ENCODE results near the gene CTNND2.
A peak's percentile ranks its signal among the peaks of the same experiment; 100 is the strongest.

CTNND2 gene

GRCh38 chr5:11547140-11547539 is 357.1 kb downstream of the CTNND2 start:
- ChIA-PET CTCF (no interaction called here), POLR2A (no interaction called here)
- Histone ChIP-seq H3K4me1 (ENCODE audit: control insufficient read depth, insufficient read depth, low read length) (no peaks in the 10 kb centered on the region), H3K4me3 (ENCODE audit: low read depth, low read length) (no peak overlapping the region), H3K36me3 (ENCODE audit: control insufficient read depth in 2 of 2, insufficient read depth in 1 of 2, low read length in 2 of 2) (no peaks in the 10 kb centered on the region), H3K27ac (ENCODE audit: extremely low read depth, low read depth, low read length) (no peak overlapping the region), H3K9me3 (ENCODE audit: control insufficient read depth, insufficient read depth, low read depth, low read length) (no peaks in the 10 kb centered on the region)
- peak; percentile 30 for TF ChIP-seq ZNF426 (tag by site-specific recombination; IDR thresholded peaks at IDR 0.05)
- TF ChIP-seq ZNF184 (tag by site-specific recombination; IDR thresholded peaks at IDR 0.05) = no peak
- no peak for TF ChIP-seq ZNF157 (tag by site-specific recombination; IDR thresholded peaks at IDR 0.05)
- TF ChIP-seq EGR2 (tag by site-specific recombination; IDR thresholded peaks at IDR 0.05; ENCODE audit: low read depth) = no peak
- TF ChIP-seq, protein P1, sequence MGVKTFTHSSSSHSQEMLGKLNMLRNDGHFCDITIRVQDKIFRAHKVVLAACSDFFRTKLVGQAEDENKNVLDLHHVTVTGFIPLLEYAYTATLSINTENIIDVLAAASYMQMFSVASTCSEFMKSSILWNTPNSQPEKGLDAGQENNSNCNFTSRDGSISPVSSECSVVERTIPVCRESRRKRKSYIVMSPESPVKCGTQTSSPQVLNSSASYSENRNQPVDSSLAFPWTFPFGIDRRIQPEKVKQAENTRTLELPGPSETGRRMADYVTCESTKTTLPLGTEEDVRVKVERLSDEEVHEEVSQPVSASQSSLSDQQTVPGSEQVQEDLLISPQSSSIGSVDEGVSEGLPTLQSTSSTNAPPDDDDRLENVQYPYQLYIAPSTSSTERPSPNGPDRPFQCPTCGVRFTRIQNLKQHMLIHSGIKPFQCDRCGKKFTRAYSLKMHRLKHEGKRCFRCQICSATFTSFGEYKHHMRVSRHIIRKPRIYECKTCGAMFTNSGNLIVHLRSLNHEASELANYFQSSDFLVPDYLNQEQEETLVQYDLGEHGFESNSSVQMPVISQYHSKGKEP (tag by site-specific recombination; IDR thresholded peaks at IDR 0.05) = no peak
- TF ChIP-seq ZNF555 (tag by site-specific recombination; conservative IDR thresholded peaks at IDR 0.05) = 0 out of 2 replicates have a peak, but pooled peaks have one; percentile 8
- no peak for TF ChIP-seq ZNF626 (tag by site-specific recombination; IDR thresholded peaks at IDR 0.05)
- TF ChIP-seq ZNF776 (tag by site-specific recombination; IDR thresholded peaks at IDR 0.05; ENCODE audit: borderline replicate concordance) = no peak
- TF ChIP-seq ZNF391 (tag by site-specific recombination; IDR thresholded peaks at IDR 0.05; ENCODE audit: borderline replicate concordance, low read depth) = no peak

- TF ChIP-seq ZNF140 (tag by site-specific recombination; IDR thresholded peaks at IDR 0.05) = no peak
- no peak for TF ChIP-seq ZEB2 (tag by site-specific recombination; IDR thresholded peaks at IDR 0.05)
- no peak for TF ChIP-seq ZNF26 (tag by site-specific recombination; IDR thresholded peaks at IDR 0.05)
- no peak for TF ChIP-seq ZNF146 (tag by site-specific recombination; IDR thresholded peaks at IDR 0.05)
- TF ChIP-seq ZNF202 (tag by site-specific recombination; IDR thresholded peaks at IDR 0.05; ENCODE audit: borderline replicate concordance) = no peak
- no peak for TF ChIP-seq ZBTB10 (tag by site-specific recombination; IDR thresholded peaks at IDR 0.05)
- TF ChIP-seq, protein P2, sequence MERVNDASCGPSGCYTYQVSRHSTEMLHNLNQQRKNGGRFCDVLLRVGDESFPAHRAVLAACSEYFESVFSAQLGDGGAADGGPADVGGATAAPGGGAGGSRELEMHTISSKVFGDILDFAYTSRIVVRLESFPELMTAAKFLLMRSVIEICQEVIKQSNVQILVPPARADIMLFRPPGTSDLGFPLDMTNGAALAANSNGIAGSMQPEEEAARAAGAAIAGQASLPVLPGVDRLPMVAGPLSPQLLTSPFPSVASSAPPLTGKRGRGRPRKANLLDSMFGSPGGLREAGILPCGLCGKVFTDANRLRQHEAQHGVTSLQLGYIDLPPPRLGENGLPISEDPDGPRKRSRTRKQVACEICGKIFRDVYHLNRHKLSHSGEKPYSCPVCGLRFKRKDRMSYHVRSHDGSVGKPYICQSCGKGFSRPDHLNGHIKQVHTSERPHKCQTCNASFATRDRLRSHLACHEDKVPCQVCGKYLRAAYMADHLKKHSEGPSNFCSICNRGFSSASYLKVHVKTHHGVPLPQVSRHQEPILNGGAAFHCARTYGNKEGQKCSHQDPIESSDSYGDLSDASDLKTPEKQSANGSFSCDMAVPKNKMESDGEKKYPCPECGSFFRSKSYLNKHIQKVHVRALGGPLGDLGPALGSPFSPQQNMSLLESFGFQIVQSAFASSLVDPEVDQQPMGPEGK (tag by site-specific recombination; IDR thresholded peaks at IDR 0.05) = no peak
- TF ChIP-seq ZNF843 (tag by site-specific recombination; IDR thresholded peaks at IDR 0.05) = no peak
- TF ChIP-seq, protein P3, sequence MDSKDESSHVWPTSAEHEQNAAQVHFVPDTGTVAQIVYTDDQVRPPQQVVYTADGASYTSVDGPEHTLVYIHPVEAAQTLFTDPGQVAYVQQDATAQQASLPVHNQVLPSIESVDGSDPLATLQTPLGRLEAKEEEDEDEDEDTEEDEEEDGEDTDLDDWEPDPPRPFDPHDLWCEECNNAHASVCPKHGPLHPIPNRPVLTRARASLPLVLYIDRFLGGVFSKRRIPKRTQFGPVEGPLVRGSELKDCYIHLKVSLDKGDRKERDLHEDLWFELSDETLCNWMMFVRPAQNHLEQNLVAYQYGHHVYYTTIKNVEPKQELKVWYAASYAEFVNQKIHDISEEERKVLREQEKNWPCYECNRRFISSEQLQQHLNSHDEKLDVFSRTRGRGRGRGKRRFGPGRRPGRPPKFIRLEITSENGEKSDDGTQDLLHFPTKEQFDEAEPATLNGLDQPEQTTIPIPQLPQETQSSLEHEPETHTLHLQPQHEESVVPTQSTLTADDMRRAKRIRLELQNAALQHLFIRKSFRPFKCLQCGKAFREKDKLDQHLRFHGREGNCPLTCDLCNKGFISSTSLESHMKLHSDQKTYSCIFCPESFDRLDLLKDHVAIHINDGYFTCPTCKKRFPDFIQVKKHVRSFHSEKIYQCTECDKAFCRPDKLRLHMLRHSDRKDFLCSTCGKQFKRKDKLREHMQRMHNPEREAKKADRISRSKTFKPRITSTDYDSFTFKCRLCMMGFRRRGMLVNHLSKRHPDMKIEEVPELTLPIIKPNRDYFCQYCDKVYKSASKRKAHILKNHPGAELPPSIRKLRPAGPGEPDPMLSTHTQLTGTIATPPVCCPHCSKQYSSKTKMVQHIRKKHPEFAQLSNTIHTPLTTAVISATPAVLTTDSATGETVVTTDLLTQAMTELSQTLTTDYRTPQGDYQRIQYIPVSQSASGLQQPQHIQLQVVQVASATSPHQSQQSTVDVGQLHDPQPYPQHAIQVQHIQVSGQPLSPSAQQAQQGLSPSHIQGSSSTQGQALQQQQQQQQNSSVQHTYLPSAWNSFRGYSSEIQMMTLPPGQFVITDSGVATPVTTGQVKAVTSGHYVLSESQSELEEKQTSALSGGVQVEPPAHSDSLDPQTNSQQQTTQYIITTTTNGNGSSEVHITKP (tag by site-specific recombination; IDR thresholded peaks at IDR 0.05) = no peak
- TF ChIP-seq, protein P4, sequence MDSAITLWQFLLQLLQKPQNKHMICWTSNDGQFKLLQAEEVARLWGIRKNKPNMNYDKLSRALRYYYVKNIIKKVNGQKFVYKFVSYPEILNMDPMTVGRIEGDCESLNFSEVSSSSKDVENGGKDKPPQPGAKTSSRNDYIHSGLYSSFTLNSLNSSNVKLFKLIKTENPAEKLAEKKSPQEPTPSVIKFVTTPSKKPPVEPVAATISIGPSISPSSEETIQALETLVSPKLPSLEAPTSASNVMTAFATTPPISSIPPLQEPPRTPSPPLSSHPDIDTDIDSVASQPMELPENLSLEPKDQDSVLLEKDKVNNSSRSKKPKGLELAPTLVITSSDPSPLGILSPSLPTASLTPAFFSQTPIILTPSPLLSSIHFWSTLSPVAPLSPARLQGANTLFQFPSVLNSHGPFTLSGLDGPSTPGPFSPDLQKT (IDR thresholded peaks at IDR 0.05; ENCODE audit: borderline replicate concordance, low read depth, low read length) = no peak
These were observed 364.1 kb downstream of the CTNND2 start for GRCh38 chr5:11540112-11540511.

More at GRCh38 chr5:11540112-11540511, 364.1 kb downstream of the CTNND2 start:
- no peaks in the 10 kb centered on the region for H3K4me1 ChIP-seq (ENCODE audit: control insufficient read depth, insufficient read depth, low read length)
- no peaks in the 10 kb centered on the region for H3K9me3 ChIP-seq (ENCODE audit: control insufficient read depth, insufficient read depth, low read depth, low read length)
- H3K4me3 ChIP-seq (ENCODE audit: low read depth, low read length) = no peak overlapping the region
- no peak overlapping the region for H3K27ac ChIP-seq (ENCODE audit: extremely low read depth, low read depth, low read length)
- no peaks in the 10 kb centered on the region for H3K36me3 ChIP-seq (ENCODE audit: control insufficient read depth in 2 of 2, insufficient read depth in 1 of 2, low read length in 2 of 2)
- ChIA-PET CTCF (interaction anchor here (0.6 kb wide), 1 partner anchor 187 kb away, joined by 3 read pairs; no protein-coding TSS in a partner anchor), POLR2A (no interaction called here)
